Hematopoietic multipotent progenitor cell treated with erythropoietin and hydrocortisone succinate and interleukin-3 and kit ligand, for 17 days (in vitro differentiated cells): ENCODE data around the gene MYORG.

Source experiments
- DNase-seq: peaks from one replicate; pipeline ENCODE4 v3.0.0-alpha.2; 2015; ENCODE audit warnings: low spot score

The MYORG gene

DNA sequence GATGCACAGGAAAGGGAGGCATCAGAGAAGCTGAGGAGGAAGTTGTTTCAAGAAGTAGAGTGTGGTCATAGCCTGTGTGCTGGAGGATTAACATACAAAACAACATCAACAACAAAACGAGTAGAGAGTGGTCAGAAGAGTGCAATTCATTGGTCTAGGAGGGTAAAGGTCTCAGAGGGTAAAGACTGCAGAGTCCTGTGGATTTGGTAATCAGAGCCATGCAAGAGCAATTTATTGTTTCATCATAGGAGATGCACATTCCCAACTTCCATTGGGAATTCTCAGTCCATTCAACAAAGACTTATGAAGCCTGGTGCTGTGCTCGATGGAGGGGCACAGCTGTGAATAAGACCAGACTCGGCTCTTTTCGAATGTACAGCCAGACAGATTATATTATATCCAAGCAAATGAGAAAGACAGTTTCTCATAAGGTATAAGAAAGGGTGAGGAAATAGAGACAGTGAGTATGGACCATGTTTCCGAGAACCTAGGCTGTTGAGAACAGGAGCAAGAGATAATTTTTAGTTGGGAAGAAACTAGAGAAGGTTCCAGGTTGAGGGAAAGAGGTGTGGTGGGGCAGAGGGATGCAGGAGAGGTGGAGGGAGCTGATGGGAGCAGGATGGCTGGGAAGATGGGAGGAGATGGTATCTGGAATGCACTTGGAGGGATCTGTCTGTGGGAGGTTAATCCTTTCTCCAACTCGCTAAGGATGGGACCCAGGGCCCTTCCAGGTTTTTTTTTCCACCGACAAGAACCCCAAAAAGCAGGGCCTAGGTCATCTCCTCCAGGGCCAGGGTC is 7.9 kb upstream of the MYORG start:
- DNase-seq = no peak

GRCh38 chr9:34383904-34384303 is 7.2 kb upstream of the MYORG start:
- DNase-seq = no peak

DNA sequence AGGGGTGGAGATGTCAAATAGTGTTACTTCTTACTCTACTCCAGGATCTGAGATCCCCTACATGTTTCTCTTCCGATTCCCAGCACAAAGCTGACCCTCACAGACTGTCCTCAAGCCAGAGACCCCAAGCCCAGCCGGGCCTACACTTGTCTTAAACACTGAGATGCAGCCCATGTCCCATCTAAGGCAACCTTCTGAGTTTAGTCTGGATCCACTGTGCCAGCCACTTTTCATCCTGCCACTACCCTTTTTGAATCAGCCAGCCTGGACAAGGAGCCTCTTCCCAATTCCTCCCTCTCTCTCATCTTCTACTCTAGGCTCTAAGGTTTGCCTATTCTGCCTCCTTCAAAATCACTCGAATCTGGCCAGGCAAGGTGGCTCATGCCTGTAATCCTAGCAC is 6.2 kb upstream of the MYORG start:
- DNase-seq = no peak

DNA sequence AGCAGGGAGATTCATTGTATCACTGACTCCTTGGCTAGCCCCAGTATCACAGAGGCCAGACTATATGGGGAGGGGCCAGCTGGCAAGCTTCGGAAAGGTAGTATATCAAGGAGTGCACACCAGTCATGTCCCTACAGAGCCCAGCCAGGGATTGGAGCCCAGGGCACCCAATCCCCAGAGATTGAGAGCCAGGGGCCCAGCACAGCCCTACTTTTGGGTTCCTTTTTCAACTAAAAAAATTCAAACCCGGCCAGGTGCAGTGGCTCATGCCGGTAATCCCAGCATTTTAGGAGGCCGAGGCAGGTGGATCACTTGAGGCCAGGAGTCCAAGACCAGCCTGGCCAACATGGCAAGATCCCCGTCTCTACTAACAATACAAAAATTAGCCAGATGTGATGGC is 5.4 kb upstream of the MYORG start:
- DNase-seq = no peak

DNA sequence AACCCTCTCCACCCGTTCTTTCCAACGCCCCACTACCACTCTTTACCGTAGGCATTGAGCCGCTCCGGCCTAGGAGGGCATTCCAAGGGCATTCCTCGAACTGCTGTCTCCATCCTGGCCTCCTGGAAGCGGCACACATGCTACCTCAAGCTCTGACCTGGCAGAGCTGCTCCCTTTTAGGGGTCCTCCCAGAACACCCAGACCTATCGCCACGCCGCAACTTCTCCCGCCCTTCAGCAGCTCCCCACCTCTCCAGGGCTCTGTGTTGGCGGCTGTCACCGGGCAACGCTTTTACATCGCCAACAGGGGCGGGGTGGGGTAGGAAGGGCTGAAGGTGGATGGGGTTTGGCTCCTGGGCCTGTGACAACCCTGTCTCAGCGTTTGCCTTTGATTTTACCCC is 4.6 kb upstream of the MYORG start:
- no peak for DNase-seq

GRCh38 chr9:34380511-34381315 is 4.0 kb upstream of the MYORG start:
- peak; percentile 68 for DNase-seq

GRCh38 chr9:34380034-34380510 is 3.4 kb upstream of the MYORG start:
- DNase-seq = no peak

DNA sequence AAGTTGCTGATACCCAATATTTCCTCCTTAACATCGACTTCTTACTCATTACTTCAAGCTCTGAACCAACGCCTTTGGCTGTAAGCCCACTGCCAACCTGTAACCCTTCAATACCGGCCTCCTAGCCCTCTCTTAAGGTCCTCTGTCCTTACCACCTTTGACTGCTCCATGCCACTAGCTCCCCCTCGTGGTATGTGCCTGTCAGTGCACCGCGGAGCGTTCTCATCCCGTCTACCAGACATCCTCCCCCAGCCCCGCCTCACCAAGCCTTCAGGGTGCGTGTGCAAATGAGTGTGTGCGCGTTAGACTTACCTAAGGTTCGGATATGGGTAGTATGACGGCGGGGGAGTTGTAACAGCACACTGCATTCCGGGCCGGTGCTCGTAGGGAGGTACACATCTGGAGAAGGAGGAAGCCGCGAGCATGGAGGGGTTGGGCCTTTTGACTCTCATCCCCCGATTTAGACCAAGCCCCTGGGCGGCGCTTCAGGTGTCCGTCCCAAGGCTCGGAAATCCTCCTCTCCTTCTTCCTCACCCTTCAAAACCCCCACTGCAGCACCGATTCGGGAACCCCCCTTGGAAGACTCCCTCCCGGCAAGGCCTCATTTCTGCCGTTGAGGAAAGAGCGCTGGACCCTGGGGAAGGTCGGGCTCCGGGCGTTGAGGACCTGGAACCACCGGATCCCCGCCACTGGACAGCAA is 2.8 kb upstream of the MYORG start:
- DNase-seq = peak; percentile 89

DNA sequence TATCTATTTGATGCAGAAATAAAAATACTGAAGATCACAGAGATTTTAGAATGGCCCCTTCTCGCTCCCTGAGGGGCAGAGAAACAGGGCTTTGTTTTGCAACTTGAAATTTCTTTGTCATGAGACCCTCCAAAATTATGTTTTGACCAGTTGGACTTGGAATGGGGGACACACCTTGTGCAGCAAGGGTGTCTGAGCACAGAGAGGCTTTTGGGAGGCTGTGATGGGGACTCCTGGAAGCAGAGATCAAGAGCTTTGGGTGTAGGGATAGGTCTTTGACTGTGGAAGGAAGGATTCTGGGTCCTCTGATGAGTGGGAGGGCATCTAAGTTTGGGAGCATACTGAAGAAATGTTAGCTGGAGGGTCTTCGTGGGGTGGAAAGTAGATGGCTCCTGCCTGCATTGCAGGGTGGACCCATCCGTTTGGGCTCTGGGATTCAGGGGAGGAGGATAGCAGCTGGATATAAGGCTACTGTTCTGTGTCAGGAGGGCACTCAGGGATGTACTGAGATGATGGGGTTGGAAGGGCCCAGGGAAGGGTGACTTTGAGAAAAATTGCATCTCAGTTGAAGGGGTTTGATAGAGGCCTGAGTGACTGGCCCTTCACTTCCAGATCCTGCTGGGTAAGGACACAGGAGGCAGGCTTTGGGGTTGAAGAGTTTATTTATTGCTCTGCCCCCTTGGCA is 1.8 kb upstream of the MYORG start:
- no peak for DNase-seq

GRCh38 chr9:34377404-34377746 is 677 bp upstream of the MYORG start:
- DNase-seq = no peak

GRCh38 chr9:34375901-34376595 is 650 bp downstream of the MYORG start:
- no peak for DNase-seq

- DNase-seq = no peak
Observed at GRCh38 chr9:34374905-34375552, 1.7 kb downstream of the MYORG start.

- DNase-seq = no peak
Observed at GRCh38 chr9:34374339-34374738, 2.4 kb downstream of the MYORG start.

- no peak for DNase-seq
Observed at GRCh38 chr9:34373749-34374148, 2.9 kb downstream of the MYORG start.

DNA sequence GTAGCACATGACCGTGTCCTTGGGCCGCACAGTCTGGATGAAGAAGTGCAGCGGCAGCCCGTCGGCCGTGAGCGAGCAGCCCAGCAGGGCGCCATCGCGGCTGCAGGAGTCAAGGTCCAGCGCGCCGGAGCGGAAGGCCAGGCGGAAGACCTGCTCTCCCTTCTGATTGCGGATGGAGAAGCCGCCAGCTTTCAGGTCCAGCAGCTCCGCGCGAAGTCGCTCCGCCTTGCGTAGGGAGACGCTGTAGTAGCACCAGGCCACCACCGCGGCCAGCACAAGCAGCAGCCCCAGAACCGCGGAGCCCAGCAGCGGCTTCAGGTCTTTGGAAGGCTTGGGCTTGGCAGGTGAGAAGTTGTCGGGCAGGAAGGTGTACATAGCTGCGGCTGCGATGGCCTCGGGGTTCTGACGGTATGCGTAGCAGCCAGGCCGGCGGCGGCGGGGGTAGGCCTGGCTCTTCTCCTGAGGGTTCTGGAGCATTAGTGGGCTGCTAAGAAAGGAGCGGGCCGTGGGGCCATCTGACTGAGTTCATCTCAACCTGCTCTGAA is 4.2 kb downstream of the MYORG start:
- no peak for DNase-seq

DNA sequence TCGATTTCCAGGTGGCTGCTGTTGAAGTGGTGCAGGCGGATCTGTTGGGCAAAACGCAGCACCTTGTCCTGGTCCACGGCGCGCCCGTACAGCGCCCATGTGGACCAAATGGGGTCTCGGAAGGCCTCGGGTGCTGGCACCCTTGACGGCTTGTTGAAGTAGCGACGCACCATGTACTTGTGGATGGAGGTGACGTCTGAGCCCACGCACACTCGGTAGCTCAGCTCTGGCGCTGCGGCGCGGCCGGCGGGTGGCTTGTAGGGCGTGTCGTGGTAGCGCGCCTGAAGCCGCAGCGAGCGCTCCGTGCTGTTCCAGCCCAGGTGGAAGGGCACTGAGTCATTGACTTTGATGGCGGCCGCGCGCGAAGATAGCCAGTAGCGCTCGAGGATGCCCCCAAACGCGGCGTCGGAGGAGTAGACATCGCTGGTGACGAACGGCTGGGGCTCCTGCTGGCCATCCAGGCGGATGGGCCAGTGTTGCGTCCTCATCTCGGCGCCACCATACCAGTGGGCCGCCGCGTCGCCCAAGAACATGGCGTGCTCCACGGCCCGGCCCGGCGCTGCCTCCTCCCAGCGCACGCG is 4.7 kb downstream of the MYORG start:
- no peak for DNase-seq

- DNase-seq = no peak
Observed at GRCh38 chr9:34370970-34371880, 5.5 kb downstream of the MYORG start.

GRCh38 chr9:34370335-34370969 is 6.2 kb downstream of the MYORG start:
- DNase-seq = no peak

- DNase-seq = no peak
Observed at GRCh38 chr9:34369636-34370035, 7.1 kb downstream of the MYORG start.
